Endothelial cell of umbilical vein (primary cell): Measurements from ENCODE around the gene PRCC. TPM values are rescaled to one million over a fixed set of nuclear protein-coding genes. Genes with fewer than 3 reads are reported as not detected.
A peak's percentile ranks its signal among the peaks of the same experiment; 100 is the strongest.

ENCODE experiments used
- BruUV-seq: library from RNA; stranded (reverse); fragments of 400-500 nt; replicated peaks from 2 replicates; lab custom pipeline; 2021; lab: Mats Ljungman, UMichigan
- CTCF ChIA-PET: fragments of 300-600, 350-600 bp; sonication (Branson Sonifier 250); formaldehyde crosslinking; loops from one replicate; lab custom pipeline; 2021; ENCODE audit warnings: antibody characterized with exemption, inconsistent platforms; lab: Charles Lee
- POLR2A ChIA-PET: fragments of 300-600, 350-600 bp; sonication (Branson Sonifier 250); formaldehyde crosslinking; loops from one replicate; lab custom pipeline; 2021; ENCODE audit warnings: antibody characterized with exemption, inconsistent platforms; lab: Charles Lee
- DNase-seq: peaks from one replicate; pipeline ENCODE4 v3.0.0-alpha.2; 2011; ENCODE audit warnings: low read depth, low spot score
- FAIRE-seq: peaks from 2 replicates; lab custom pipeline; 2011; peaks lifted over from hg19 to GRCh38; lab: Jason Lieb, UNC
- H2AFZ ChIP-seq: 2 replicates; pipeline ENCODE4 v1.6.0; 2012; ENCODE audit warnings: low read depth, low read length, control low read depth, inconsistent platforms
- H3K27ac ChIP-seq: 2 replicates; pipeline ENCODE4 v1.5.1; 2011; ENCODE audit warnings: low read depth, mild to moderate bottlenecking, control low read depth, low read length, moderate library complexity; ENCODE audit not compliant: insufficient read depth
- H3K27me3 ChIP-seq, 2 experiments: 2 replicates each; pipeline versions ENCODE4 v1.6.0 to v1.6.1; 2011; ENCODE audit warnings: low read length in 2 of 2, mixed read lengths in 1 of 2; ENCODE audit not compliant: control insufficient read depth in 2 of 2, insufficient read depth in 2 of 2
- H3K36me3 ChIP-seq, 2 experiments: 2 replicates in 1 of 2; 3 replicates in 1 of 2; pipeline ENCODE4 v1.5.1; 2011; ENCODE audit warnings: low read length in 2 of 2, mild to moderate bottlenecking in 1 of 2, moderate library complexity in 1 of 2; ENCODE audit not compliant: control insufficient read depth in 2 of 2, insufficient read depth in 2 of 2; ENCODE audit errors: extremely low read depth in 1 of 2
- H3K4me1 ChIP-seq: 3 replicates; pipeline ENCODE4 v1.5.1; 2011; ENCODE audit warnings: mild to moderate bottlenecking, low read length; ENCODE audit not compliant: control insufficient read depth, insufficient read depth; ENCODE audit errors: extremely low read depth
- H3K4me2 ChIP-seq: 2 replicates; pipeline ENCODE4 v1.6.1; 2011; ENCODE audit warnings: low read length, control low read depth, mixed read lengths; ENCODE audit not compliant: insufficient read depth
- H3K4me3 ChIP-seq, 3 experiments: fragments of 200-600 bp in 1 of 3; sonication (generic), shearing (Covaris generic) in 1 of 3; replicated peaks in 1 of 3; 2 replicates each; pipeline ENCODE4 v1.5.1; 2011 to 2016; ENCODE audit warnings: control low read depth in 3 of 3, low read length in 3 of 3, mild to moderate bottlenecking in 2 of 3, inconsistent platforms in 1 of 3, low read depth in 1 of 3, moderate library complexity in 1 of 3; ENCODE audit not compliant: insufficient read depth in 1 of 3
- H3K79me2 ChIP-seq: 2 replicates; pipeline ENCODE4 v1.6.0; 2012; ENCODE audit warnings: low read length, inconsistent platforms; ENCODE audit not compliant: control insufficient read depth, insufficient read depth
- H3K9ac ChIP-seq: replicated peaks from 2 replicates; pipeline ENCODE3; 2011; ENCODE audit warnings: low read length, control low read depth; ENCODE audit not compliant: insufficient read depth; ENCODE audit errors: extremely low read depth
- H3K9me1 ChIP-seq: replicated peaks from 3 replicates; pipeline ENCODE4 v1.6.0; 2011; ENCODE audit warnings: mild to moderate bottlenecking, low read length; ENCODE audit not compliant: control insufficient read depth, insufficient read depth; ENCODE audit errors: extremely low read depth
- H3K9me3 ChIP-seq: replicated peaks from 2 replicates; pipeline ENCODE4 v1.5.1; 2012; ENCODE audit warnings: low read length, inconsistent platforms; ENCODE audit not compliant: control insufficient read depth, insufficient read depth
- H4K20me1 ChIP-seq: replicated peaks from 2 replicates; pipeline ENCODE3; 2011; ENCODE audit warnings: mild to moderate bottlenecking, low read length; ENCODE audit not compliant: control insufficient read depth, insufficient read depth; ENCODE audit errors: extremely low read depth
- EZH2 ChIP-seq: IDR thresholded peaks from 2 replicates; pipeline ENCODE4 v1.6.1; 2012; ENCODE audit warnings: borderline replicate concordance, low read depth, mild to moderate bottlenecking, moderate library complexity, low read length, inconsistent platforms; ENCODE audit not compliant: severe bottlenecking
- FOS ChIP-seq: IDR thresholded peaks from 2 replicates; pipeline ENCODE4 v1.6.1; 2011; ENCODE audit warnings: mild to moderate bottlenecking, low read length, moderate library complexity, borderline replicate concordance; ENCODE audit not compliant: insufficient read depth
- POLR2AphosphoS5 ChIP-seq: IDR thresholded peaks from 2 replicates; pipeline ENCODE4 v1.6.1; 2012; ENCODE audit warnings: low read depth, mild to moderate bottlenecking, control low read depth, low read length, moderate library complexity; ENCODE audit not compliant: insufficient read depth
- dilution Hi-C: fragments of 300-500 bp; cut with MboI; formaldehyde crosslinking; loops from one replicate; pipeline ENCODE4 v1.15.0; 2019; ENCODE audit warnings: low sequenced_read_pairs; ENCODE audit not compliant: extremely low pct_ligation_motif_present
- intact Hi-C: fragments of 100-400 bp; cut with micrococcal nuclease; formaldehyde crosslinking; loops from one replicate; pipeline ENCODE4 v1.10.0; 2022
- polyA plus RNA-seq, 4 experiments: library from polyadenylated mRNA; depleted of rRNA in 3 of 4; stranded (reverse) in 3 of 4; unstranded in 1 of 4; fragments of >200 nt; gene quantifications; 2 replicates each; pipeline versions ENCODE4 v1.2.1 to v1.2.3, GENCODE V29; 2011 to 2012; ENCODE audit warnings: missing spikeins in 1 of 4
- total RNA-seq: library from RNA; stranded (reverse); gene quantifications from 2 replicates; pipeline ENCODE4 v1.2.3, GENCODE V29; 2021

The PRCC gene
- total and polyA plus RNA-seq, 2 donors (not counting 3 experiments of a cell fraction or from before 2014, with no cell fraction given), result 71.5 to 77.4 TPM

GRCh38 chr1:156845055-156845952 is 78.0 kb downstream of the PRCC start:
- ChIA-PET CTCF (interaction anchor here (1.0 to 4.7 kb wide), 3 partner anchors 15 to 31 kb away, joined by 3 to 42 read pairs (median 4); partner anchors contain the start of genes INSRR and NTRK1), POLR2A (no interaction called here)
- BruUV-seq, result no TSS peak
- Histone ChIP-seq H3K9ac (no peak overlapping the region), H3K36me3 (no peaks in the 10 kb centered on the region), H3K79me2 (no peaks in the 10 kb centered on the region), H3K4me2 (no peak overlapping the region), H2AFZ (no peak overlapping the region), H3K9me3 (no peaks in the 10 kb centered on the region), H3K4me3 (no peak overlapping the region), H3K9me1 (no peaks in the 10 kb centered on the region), H3K27me3 (peaks cover 58 to 59% of the 10 kb centered on the region in 2 experiments), H4K20me1 (no peaks in the 10 kb centered on the region), H3K27ac (no peak overlapping the region), H3K4me1 (peaks cover 45% of the 10 kb centered on the region)
- FAIRE-seq, result no peak
- dilution Hi-C loops (no loop called here), intact Hi-C loops (no loop called here)
- no peak for TF ChIP-seq POLR2AphosphoS5
- peak; percentile 65 for TF ChIP-seq EZH2
- no peak for DNase-seq

GRCh38 chr1:156845953-156846545 is 78.7 kb downstream of the PRCC start:
- Histone ChIP-seq H3K4me3 (no peak overlapping the region), H3K27ac (no peak overlapping the region), H4K20me1 (no peaks in the 10 kb centered on the region), H3K9me1 (no peaks in the 10 kb centered on the region), H3K9me3 (no peaks in the 10 kb centered on the region), H3K4me1 (peaks cover 43% of the 10 kb centered on the region), H3K9ac (no peak overlapping the region), H3K36me3 (no peaks in the 10 kb centered on the region), H2AFZ (no peak overlapping the region), H3K27me3 (peaks cover 58 to 59% of the 10 kb centered on the region in 2 experiments), H3K79me2 (no peaks in the 10 kb centered on the region), H3K4me2 (no peak overlapping the region)
- TF ChIP-seq FOS (no peak), EZH2 (peak; percentile 46)
- BruUV-seq, result no TSS peak
- FAIRE-seq (no peak), DNase-seq (no peak)
- POLR2A ChIA-PET, result no interaction called here
- dilution Hi-C loops (no loop called here), intact Hi-C loops (no loop called here)
- CTCF ChIA-PET, result interaction anchor here (1.0 to 5.4 kb wide), 5 partner anchors 8 to 120 kb away, joined by 3 to 42 read pairs (median 5); partner anchors contain the start of genes INSRR and NTRK1
